ENCODE results near the gene PDE4D.

Gene PDE4D

GRCh38 chr5:59209758-59210359 is 683.7 kb downstream of the PDE4D start:
- no peak for DNase-seq (ENCODE audit: low read depth in 2 of 2)

- DNase-seq (ENCODE audit: low read depth in 2 of 2) = no peak
Measured at GRCh38 chr5:59208474-59208873, 685.1 kb downstream of the PDE4D start.

- DNase-seq (ENCODE audit: low read depth in 2 of 2) = no peak
Measured at GRCh38 chr5:59207401-59207800, 686.1 kb downstream of the PDE4D start.

GRCh38 chr5:59206132-59206581 is 687.4 kb downstream of the PDE4D start:
- no peak for DNase-seq (ENCODE audit: low read depth in 2 of 2)

GRCh38 chr5:59204114-59204897 is 689.2 kb downstream of the PDE4D start:
- DNase-seq (ENCODE audit: low read depth in 2 of 2) = no peak

- DNase-seq (ENCODE audit: low read depth in 2 of 2) = no peak
Measured at GRCh38 chr5:59199868-59200267, 693.7 kb downstream of the PDE4D start.

- DNase-seq (ENCODE audit: low read depth in 2 of 2) = no peak
Measured at GRCh38 chr5:59198832-59199231, 694.7 kb downstream of the PDE4D start.

GRCh38 chr5:59198365-59198764 is 695.2 kb downstream of the PDE4D start:
- DNase-seq (ENCODE audit: low read depth in 2 of 2) = no peak

GRCh38 chr5:59197911-59198310 is 695.6 kb downstream of the PDE4D start:
- DNase-seq (ENCODE audit: low read depth in 2 of 2) = no peak

- no peak for DNase-seq (ENCODE audit: low read depth in 2 of 2)
Measured at GRCh38 chr5:59193616-59194319, 699.8 kb downstream of the PDE4D start.

- DNase-seq (ENCODE audit: low read depth in 2 of 2) = no peak
Measured at GRCh38 chr5:59190746-59191145, 702.8 kb downstream of the PDE4D start.

GRCh38 chr5:59189472-59190244 is 703.9 kb downstream of the PDE4D start:
- no peak for DNase-seq (ENCODE audit: low read depth in 2 of 2)

GRCh38 chr5:59188419-59189225 is 704.9 kb downstream of the PDE4D start:
- DNase-seq (ENCODE audit: low read depth in 2 of 2) = peak; percentile 6 to 26

GRCh38 chr5:59187857-59188256 is 705.7 kb downstream of the PDE4D start:
- no peak for DNase-seq (ENCODE audit: low read depth in 2 of 2)

- no peak for DNase-seq (ENCODE audit: low read depth in 2 of 2)
Measured at GRCh38 chr5:59186623-59187022, 706.9 kb downstream of the PDE4D start.

GRCh38 chr5:59185757-59186385 is 707.7 kb downstream of the PDE4D start:
- DNase-seq (ENCODE audit: low read depth in 2 of 2) = no peak

GRCh38 chr5:59184769-59185168 is 708.8 kb downstream of the PDE4D start:
- no peak for DNase-seq (ENCODE audit: low read depth in 2 of 2)

- DNase-seq (ENCODE audit: low read depth in 2 of 2) = no peak
Measured at GRCh38 chr5:59182760-59183159, 710.8 kb downstream of the PDE4D start.

- no peak for DNase-seq (ENCODE audit: low read depth in 2 of 2)
Measured at GRCh38 chr5:59180515-59180914, 713.0 kb downstream of the PDE4D start.

GRCh38 chr5:59179704-59180103 is 713.8 kb downstream of the PDE4D start:
- no peak for DNase-seq (ENCODE audit: low read depth in 2 of 2)

GRCh38 chr5:59178482-59178881 is 715.0 kb downstream of the PDE4D start:
- DNase-seq (ENCODE audit: low read depth in 2 of 2) = no peak
